NOMO-1 treated with DMSO at 0.1 percent for 48 hours (cell line): ENCODE results near the gene WDR93.

Experiments
- DNase-seq: peaks from one replicate; lab custom pipeline; 2025; ENCODE audit not compliant: unreplicated experiment; lab: John Stamatoyannopoulos, UW

WDR93 gene

GRCh38 chr15:89747708-89748682 lies 57.4 kb downstream of the WDR93 start:
- DNase-seq: no peak

GRCh38 chr15:89749054-89749453 lies 58.4 kb downstream of the WDR93 start:
- no peak for DNase-seq

GRCh38 chr15:89749526-89749925 lies 58.9 kb downstream of the WDR93 start:
- no peak for DNase-seq

- no peak for DNase-seq
Measured at GRCh38 chr15:89749951-89750559, 59.4 kb downstream of the WDR93 start.

- peak; percentile 95 for DNase-seq
Measured at GRCh38 chr15:89750560-89751542, 60.2 kb downstream of the WDR93 start, which contains the start of gene MESP1. Gene MESP1 (minus strand): TSS chr15:89751249. CDS start chr15:89751231, 18 bp downstream.

GRCh38 chr15:89751748-89752147 lies 61.1 kb downstream of the WDR93 start:
- DNase-seq: no peak

GRCh38 chr15:89753855-89754254 lies 63.2 kb downstream of the WDR93 start:
- DNase-seq: no peak

- DNase-seq: no peak
Measured at GRCh38 chr15:89754361-89755154, 63.9 kb downstream of the WDR93 start.

GRCh38 chr15:89755701-89756100 lies 65.1 kb downstream of the WDR93 start:
- no peak for DNase-seq

- no peak for DNase-seq
Measured at GRCh38 chr15:89756897-89757296, 66.3 kb downstream of the WDR93 start.

- no peak for DNase-seq
Measured at GRCh38 chr15:89758283-89758682, 67.7 kb downstream of the WDR93 start.

GRCh38 chr15:89758981-89759380 lies 68.4 kb downstream of the WDR93 start:
- no peak for DNase-seq

- DNase-seq: no peak
Measured at GRCh38 chr15:89759835-89760234, 69.2 kb downstream of the WDR93 start.

GRCh38 chr15:89760303-89761008 lies 69.8 kb downstream of the WDR93 start:
- peak; percentile 45 for DNase-seq

GRCh38 chr15:89761009-89761831 lies 70.6 kb downstream of the WDR93 start:
- no peak for DNase-seq

GRCh38 chr15:89761929-89762328 lies 71.3 kb downstream of the WDR93 start:
- DNase-seq: no peak

GRCh38 chr15:89765694-89766093 lies 75.1 kb downstream of the WDR93 start:
- DNase-seq: no peak
